ENCODE measurements around the gene FER.

DNA sequence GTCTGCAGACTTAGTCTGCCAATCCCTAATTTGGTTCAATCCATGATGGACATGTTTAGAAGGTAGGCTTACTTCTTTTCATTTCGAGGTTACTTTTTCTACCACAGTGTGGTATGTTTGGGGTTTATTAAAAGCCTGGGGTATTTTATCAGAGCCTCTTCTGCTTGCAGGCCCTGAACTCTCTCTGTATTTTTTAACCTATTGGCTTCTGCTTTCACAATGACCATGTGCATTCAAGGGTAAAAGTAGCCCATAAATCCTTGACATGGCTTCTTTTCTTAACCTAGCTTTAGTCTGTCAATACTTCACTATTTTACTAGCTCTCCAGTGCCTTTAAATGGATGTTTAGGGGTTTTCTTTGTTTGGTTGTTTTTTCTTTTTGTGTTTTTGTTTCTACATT lies 286.6 kb downstream of the FER start:
- TF ChIP-seq, protein P1, sequence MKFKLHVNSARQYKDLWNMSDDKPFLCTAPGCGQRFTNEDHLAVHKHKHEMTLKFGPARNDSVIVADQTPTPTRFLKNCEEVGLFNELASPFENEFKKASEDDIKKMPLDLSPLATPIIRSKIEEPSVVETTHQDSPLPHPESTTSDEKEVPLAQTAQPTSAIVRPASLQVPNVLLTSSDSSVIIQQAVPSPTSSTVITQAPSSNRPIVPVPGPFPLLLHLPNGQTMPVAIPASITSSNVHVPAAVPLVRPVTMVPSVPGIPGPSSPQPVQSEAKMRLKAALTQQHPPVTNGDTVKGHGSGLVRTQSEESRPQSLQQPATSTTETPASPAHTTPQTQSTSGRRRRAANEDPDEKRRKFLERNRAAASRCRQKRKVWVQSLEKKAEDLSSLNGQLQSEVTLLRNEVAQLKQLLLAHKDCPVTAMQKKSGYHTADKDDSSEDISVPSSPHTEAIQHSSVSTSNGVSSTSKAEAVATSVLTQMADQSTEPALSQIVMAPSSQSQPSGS (tag by site-specific recombination; IDR thresholded peaks at IDR 0.05; ENCODE audit: low read depth) = no peak
- TF ChIP-seq, protein P2, sequence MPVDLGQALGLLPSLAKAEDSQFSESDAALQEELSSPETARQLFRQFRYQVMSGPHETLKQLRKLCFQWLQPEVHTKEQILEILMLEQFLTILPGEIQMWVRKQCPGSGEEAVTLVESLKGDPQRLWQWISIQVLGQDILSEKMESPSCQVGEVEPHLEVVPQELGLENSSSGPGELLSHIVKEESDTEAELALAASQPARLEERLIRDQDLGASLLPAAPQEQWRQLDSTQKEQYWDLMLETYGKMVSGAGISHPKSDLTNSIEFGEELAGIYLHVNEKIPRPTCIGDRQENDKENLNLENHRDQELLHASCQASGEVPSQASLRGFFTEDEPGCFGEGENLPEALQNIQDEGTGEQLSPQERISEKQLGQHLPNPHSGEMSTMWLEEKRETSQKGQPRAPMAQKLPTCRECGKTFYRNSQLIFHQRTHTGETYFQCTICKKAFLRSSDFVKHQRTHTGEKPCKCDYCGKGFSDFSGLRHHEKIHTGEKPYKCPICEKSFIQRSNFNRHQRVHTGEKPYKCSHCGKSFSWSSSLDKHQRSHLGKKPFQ (tag by site-specific recombination; IDR thresholded peaks at IDR 0.05) = no peak
- TF ChIP-seq, protein P3, sequence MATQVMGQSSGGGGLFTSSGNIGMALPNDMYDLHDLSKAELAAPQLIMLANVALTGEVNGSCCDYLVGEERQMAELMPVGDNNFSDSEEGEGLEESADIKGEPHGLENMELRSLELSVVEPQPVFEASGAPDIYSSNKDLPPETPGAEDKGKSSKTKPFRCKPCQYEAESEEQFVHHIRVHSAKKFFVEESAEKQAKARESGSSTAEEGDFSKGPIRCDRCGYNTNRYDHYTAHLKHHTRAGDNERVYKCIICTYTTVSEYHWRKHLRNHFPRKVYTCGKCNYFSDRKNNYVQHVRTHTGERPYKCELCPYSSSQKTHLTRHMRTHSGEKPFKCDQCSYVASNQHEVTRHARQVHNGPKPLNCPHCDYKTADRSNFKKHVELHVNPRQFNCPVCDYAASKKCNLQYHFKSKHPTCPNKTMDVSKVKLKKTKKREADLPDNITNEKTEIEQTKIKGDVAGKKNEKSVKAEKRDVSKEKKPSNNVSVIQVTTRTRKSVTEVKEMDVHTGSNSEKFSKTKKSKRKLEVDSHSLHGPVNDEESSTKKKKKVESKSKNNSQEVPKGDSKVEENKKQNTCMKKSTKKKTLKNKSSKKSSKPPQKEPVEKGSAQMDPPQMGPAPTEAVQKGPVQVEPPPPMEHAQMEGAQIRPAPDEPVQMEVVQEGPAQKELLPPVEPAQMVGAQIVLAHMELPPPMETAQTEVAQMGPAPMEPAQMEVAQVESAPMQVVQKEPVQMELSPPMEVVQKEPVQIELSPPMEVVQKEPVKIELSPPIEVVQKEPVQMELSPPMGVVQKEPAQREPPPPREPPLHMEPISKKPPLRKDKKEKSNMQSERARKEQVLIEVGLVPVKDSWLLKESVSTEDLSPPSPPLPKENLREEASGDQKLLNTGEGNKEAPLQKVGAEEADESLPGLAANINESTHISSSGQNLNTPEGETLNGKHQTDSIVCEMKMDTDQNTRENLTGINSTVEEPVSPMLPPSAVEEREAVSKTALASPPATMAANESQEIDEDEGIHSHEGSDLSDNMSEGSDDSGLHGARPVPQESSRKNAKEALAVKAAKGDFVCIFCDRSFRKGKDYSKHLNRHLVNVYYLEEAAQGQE (tag by site-specific recombination; IDR thresholded peaks at IDR 0.05) = no peak
- TF ChIP-seq GFI1B (tag by site-specific recombination; IDR thresholded peaks at IDR 0.05) = no peak
- TF ChIP-seq, protein P4, sequence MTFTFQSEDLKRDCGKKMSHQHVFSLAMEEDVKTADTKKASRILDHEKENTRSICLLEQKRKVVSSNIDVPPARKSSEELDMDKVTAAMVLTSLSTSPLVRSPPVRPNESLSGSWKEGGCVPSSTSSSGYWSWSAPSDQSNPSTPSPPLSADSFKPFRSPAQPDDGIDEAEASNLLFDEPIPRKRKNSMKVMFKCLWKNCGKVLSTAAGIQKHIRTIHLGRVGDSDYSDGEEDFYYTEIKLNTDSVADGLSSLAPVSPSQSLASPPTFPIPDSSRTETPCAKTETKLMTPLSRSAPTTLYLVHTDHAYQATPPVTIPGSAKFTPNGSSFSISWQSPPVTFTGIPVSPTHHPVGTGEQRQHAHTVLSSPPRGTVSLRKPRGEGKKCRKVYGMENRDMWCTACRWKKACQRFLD (tag by site-specific recombination; IDR thresholded peaks at IDR 0.05) = no peak
